Erythroblast (primary cell): ENCODE measurements around the gene DTX3L.
"Not testable (repeated sequence)": the region's sequence is repeated elsewhere in the genome, so short reads cannot be mapped to it uniquely, and the experiment has no call there.

Experiments
- DNase-seq, 2 experiments: peaks; one replicate each; lab custom pipeline; 2025; lab: John Stamatoyannopoulos, UW
- GATA1 ChIP-seq: IDR thresholded peaks from 2 replicates; pipeline ENCODE4 v1.6.1; 2011; ENCODE audit warnings: low read depth, mild to moderate bottlenecking, control low read depth, low read length, moderate library complexity
- POLR2A ChIP-seq: IDR thresholded peaks from 2 replicates; pipeline ENCODE4 v1.6.1; 2011; ENCODE audit warnings: mild to moderate bottlenecking, low read length

The DTX3L gene

GRCh38 chr3:122548619-122549018 lies 15.5 kb upstream of the DTX3L start:
- no peak for DNase-seq

DNA sequence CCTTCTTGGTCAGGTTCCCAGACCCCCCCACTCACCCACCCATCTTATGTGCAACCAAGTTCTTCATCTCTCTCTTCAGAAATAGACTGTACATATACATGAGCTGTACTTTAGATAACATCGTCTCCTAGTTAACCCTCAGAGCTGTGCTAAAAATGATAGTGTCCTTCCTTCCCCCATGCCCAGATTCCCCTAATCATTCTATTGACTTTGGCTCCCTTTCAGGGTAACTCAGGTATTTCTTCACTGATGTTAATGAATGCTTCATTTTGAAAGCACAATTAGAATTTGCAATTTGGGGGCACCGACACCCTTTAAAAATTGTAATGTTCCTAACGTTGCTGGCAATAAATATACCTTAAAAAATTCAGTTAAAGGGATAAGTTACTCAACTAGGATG lies 11.0 kb upstream of the DTX3L start:
- TF ChIP-seq GATA1, result no peak
- TF ChIP-seq POLR2A, result no peak
- DNase-seq, result no peak

More at GRCh38 chr3:122548619-122549018, 15.5 kb upstream of the DTX3L start:
- no peak for TF ChIP-seq POLR2A
- no peak for TF ChIP-seq GATA1

GRCh38 chr3:122555275-122556071 lies 8.7 kb upstream of the DTX3L start:
- TF ChIP-seq GATA1 (no peak), POLR2A (no peak)

DNA sequence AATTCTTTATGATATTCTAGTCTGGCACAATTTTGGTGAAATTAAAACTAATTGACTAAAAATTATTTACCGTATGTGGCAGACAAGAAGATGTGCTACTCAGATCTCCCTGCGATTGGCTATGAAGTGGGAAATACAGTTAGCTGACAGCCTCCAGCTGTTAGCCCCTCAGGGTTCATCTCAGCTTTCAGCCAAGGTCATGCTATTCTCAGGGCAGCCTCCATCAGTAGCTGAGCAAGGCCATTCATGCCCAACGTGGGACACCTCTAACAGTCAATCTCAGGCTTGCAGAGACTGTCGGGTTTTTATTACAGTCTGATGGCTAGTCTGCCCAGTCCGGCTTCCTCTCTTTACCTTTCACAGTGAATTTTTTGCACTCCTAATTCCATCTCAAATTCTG lies 6.8 kb upstream of the DTX3L start:
- DNase-seq, result no peak
- no peak for TF ChIP-seq GATA1
- TF ChIP-seq POLR2A, result no peak

More at GRCh38 chr3:122555275-122556071, 8.7 kb upstream of the DTX3L start:
- peak in 1 of 2 experiments; percentile 44 for DNase-seq

- DNase-seq, result no peak
- TF ChIP-seq GATA1 (no peak), POLR2A (no peak)
Observed at GRCh38 chr3:122558605-122559004, 5.5 kb upstream of the DTX3L start.

DNA sequence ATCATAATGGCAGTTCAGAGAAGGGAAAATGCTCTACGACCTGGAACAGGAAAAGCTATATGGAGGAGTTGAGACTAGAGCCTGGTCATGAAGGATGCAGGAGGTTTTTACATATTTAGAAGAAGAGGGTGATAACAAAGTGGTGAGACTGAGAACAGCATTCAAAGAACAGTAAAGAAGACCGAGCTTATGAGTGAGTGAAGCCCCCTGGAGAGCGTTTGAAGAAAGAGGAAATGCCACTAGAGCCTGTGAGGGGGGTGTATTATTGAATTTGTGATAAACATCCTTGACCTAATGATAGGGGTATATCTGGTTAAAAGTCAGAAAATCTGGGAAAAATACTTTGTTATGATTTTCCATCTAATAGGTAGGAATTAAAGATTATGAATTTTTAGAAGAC lies 4.2 kb upstream of the DTX3L start:
- no peak for TF ChIP-seq POLR2A
- no peak for DNase-seq

- DNase-seq, result peak; percentile 52 to 71
- TF ChIP-seq POLR2A (no peak), GATA1 (no peak)
Observed at GRCh38 chr3:122560680-122561079, 3.5 kb upstream of the DTX3L start.

DNA sequence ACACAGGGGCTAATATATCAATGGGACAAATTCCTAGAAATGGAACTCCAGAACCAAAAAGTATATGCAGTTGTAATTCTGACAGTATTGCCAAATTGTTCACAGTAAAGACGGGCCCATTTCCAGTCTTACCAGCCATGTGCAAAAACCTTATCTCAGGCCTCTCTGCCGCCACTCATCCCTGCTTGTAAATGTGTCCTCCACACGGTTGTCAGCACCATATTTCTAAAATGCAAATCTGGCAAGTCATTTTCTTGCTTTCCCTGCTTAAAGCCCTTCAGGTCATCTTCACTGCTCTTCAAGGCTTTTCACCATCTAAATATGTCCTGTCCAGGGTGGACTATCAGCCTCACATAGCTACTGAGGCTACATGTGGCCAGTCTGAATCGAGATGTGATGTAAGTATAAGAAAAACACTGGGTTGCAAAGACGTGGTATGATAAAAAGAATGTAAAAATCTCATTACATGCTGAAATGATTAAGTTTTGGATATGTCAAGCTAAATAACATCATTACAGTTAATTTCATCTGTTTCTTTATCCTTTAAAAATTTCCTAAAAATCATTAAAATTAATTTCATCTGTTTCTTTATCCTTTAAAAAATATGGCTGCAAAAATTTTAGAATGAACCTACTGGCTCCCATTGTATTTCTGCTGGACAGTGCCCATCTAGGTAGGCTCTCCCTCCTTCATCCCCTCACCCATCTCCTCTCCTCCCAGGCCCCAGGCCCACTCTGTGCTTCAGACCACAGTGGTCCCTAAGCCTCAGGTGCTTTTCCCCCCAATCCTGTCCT lies 1.0 kb upstream of the DTX3L start:
- DNase-seq, result peak; percentile 44 to 45
- TF ChIP-seq GATA1 (no peak), POLR2A (no peak)

DNA sequence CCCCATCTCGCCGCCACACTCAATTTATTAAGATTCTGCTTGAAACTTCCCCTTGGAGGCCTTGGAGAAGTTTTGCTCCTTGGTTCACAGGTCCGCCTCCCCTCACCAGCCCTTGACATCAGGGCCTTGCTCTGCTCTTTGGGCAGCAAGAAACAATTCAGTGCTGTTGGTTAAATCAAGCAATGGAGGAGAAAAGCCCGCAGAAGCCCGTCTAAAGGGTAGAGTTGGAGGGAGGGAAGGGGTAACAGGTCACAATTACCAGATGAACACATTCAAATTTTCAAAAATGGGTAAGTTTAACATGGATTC lies 467 bp upstream of the DTX3L start:
- TF ChIP-seq POLR2A, result no peak
- no peak for TF ChIP-seq GATA1
- peak; percentile 44 to 65 for DNase-seq

GRCh38 chr3:122568131-122568530 lies 4.0 kb downstream of the DTX3L start:
- DNase-seq, result not testable (repeated sequence)

DNA sequence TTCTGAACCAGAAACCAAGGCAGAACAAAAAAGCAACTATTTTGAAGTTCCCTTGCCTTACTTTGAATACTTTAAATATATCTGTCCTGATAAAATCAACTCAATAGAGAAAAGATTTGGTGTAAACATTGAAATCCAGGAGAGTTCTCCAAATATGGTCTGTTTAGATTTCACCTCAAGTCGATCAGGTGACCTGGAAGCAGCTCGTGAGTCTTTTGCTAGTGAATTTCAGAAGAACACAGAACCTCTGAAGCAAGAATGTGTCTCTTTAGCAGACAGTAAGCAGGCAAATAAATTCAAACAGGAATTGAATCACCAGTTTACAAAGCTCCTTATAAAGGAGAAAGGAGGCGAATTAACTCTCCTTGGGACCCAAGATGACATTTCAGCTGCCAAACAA lies 4.6 kb downstream of the DTX3L start:
- no peak for TF ChIP-seq GATA1
- no peak for TF ChIP-seq POLR2A
- DNase-seq, result no peak

DNA sequence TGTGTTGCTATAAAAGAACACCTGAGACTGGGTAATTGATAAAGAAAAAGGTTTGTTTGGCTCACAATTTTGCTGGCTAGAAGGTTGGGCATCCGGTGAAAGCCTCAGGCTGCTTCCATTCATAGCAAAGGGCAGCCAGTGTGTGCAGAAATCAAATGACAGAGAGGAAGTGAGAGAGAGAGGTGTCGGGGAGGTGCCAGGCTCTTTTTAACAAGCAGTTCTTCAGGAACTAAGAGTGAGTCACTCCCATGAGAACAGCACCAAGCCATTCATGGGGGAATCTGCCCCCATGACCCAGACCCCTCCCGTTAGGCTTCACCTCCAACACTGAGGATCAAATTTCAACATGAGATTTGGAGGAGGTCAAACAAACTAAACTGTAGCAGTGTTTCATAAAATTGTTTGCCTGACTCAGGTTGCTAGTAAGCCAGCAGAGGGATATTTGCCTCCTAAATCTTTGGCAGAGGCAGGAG lies 8.8 kb downstream of the DTX3L start:
- DNase-seq, result no peak
- TF ChIP-seq POLR2A (no peak), GATA1 (no peak)

GRCh38 chr3:122576174-122576940 lies 12.2 kb downstream of the DTX3L start:
- no peak for DNase-seq
- no peak for TF ChIP-seq POLR2A
- TF ChIP-seq GATA1, result no peak

GRCh38 chr3:122577409-122578031 lies 13.4 kb downstream of the DTX3L start, which contains the start of gene PARP15:
Gene PARP15 (plus strand): TSS chr3:122577650. CDS start chr3:122577668, 18 bp downstream.
- peak; percentile 55 to 62 for DNase-seq
- TF ChIP-seq POLR2A, result peak; percentile 65
- no peak for TF ChIP-seq GATA1
